ENCODE results near the gene FAM89A.

- TF ChIP-seq, protein P1, sequence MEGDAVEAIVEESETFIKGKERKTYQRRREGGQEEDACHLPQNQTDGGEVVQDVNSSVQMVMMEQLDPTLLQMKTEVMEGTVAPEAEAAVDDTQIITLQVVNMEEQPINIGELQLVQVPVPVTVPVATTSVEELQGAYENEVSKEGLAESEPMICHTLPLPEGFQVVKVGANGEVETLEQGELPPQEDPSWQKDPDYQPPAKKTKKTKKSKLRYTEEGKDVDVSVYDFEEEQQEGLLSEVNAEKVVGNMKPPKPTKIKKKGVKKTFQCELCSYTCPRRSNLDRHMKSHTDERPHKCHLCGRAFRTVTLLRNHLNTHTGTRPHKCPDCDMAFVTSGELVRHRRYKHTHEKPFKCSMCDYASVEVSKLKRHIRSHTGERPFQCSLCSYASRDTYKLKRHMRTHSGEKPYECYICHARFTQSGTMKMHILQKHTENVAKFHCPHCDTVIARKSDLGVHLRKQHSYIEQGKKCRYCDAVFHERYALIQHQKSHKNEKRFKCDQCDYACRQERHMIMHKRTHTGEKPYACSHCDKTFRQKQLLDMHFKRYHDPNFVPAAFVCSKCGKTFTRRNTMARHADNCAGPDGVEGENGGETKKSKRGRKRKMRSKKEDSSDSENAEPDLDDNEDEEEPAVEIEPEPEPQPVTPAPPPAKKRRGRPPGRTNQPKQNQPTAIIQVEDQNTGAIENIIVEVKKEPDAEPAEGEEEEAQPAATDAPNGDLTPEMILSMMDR (conservative IDR thresholded peaks at IDR 0.05 in 1 of 2, IDR thresholded peaks at IDR 0.05 in 1 of 2; ENCODE audit: low read depth in 1 of 2, low read length in 2 of 2): no peak
- no peak for TF ChIP-seq EZH2 (IDR thresholded peaks at IDR 0.05; ENCODE audit: low read length, missing control alignments)
Observed at GRCh38 chr1:230979389-230979716, 60.7 kb downstream of the FAM89A start.

Data from fibroblast of lung (primary cell).